NCI-H146 treated with DMSO at 0.1 percent for 48 hours (cell line): ENCODE results near the gene MDH2.
"Not testable (repeated sequence)": the region's sequence is repeated elsewhere in the genome, so short reads cannot be mapped to it uniquely, and the experiment has no call there.

Experiments
- DNase-seq: peaks from one replicate; lab custom pipeline; 2025; ENCODE audit not compliant: unreplicated experiment; lab: John Stamatoyannopoulos, UW

Gene MDH2

GRCh38 chr7:76071316-76072242 is 23.7 kb downstream of the MDH2 start:
- DNase-seq, result no peak

GRCh38 chr7:76072243-76073148 is 24.6 kb downstream of the MDH2 start:
- no peak for DNase-seq

- no peak for DNase-seq
These were observed 25.6 kb downstream of the MDH2 start for GRCh38 chr7:76073335-76073990.

GRCh38 chr7:76074306-76074971 is 26.5 kb downstream of the MDH2 start:
- DNase-seq, result no peak

- DNase-seq, result no peak
These were observed 27.1 kb downstream of the MDH2 start for GRCh38 chr7:76074972-76075370.

- no peak for DNase-seq
These were observed 29.1 kb downstream of the MDH2 start for GRCh38 chr7:76076995-76077394.

- no peak for DNase-seq
These were observed 29.5 kb downstream of the MDH2 start for GRCh38 chr7:76077435-76077834.

- DNase-seq, result no peak
These were observed 32.3 kb downstream of the MDH2 start for GRCh38 chr7:76080204-76080603.

- DNase-seq, result not testable (repeated sequence)
These were observed 36.2 kb downstream of the MDH2 start for GRCh38 chr7:76084115-76084514.

GRCh38 chr7:76086070-76086469 is 38.2 kb downstream of the MDH2 start:
- no peak for DNase-seq

GRCh38 chr7:76087362-76087791 is 39.5 kb downstream of the MDH2 start:
- DNase-seq, result not testable (repeated sequence)

GRCh38 chr7:76089865-76090475 is 42.1 kb downstream of the MDH2 start:
- DNase-seq, result no peak

- no peak for DNase-seq
These were observed 43.6 kb downstream of the MDH2 start for GRCh38 chr7:76091506-76091905.

GRCh38 chr7:76093531-76093930 is 45.6 kb downstream of the MDH2 start:
- not testable (repeated sequence) for DNase-seq

GRCh38 chr7:76094326-76094725 is 46.4 kb downstream of the MDH2 start:
- DNase-seq, result not testable (repeated sequence)

- DNase-seq, result no peak
These were observed 48.0 kb downstream of the MDH2 start for GRCh38 chr7:76095908-76096307.

- not testable (repeated sequence) for DNase-seq
These were observed 54.0 kb downstream of the MDH2 start for GRCh38 chr7:76101693-76102437.

GRCh38 chr7:76103788-76104187 is 55.9 kb downstream of the MDH2 start:
- DNase-seq, result not testable (repeated sequence)

- not testable (repeated sequence) for DNase-seq
These were observed 58.2 kb downstream of the MDH2 start for GRCh38 chr7:76106130-76106529.
